ENCODE measurements around the gene GMDS. TPM values are rescaled to one million over a fixed set of nuclear protein-coding genes. Genes with fewer than 3 reads are reported as not detected.

The GMDS gene
- total RNA-seq, 1 donor from 2014 or later: 30.2 TPM

- Histone ChIP-seq H3K36me3 (no peaks in the 10 kb centered on the region), H3K27ac (no peak overlapping the region), H3K9me3 (no peaks in the 10 kb centered on the region), H3K4me3 (no peak overlapping the region), H3K27me3 (no peaks in the 10 kb centered on the region), H3K4me1 (no peaks in the 10 kb centered on the region)
- intact Hi-C loops (cut with DNase I): no loop called here
- no peak for DNase-seq (ENCODE audit: extremely low spot score in 2 of 2)
- TF ChIP-seq POLR2A (IDR thresholded peaks at IDR 0.05): no peak
- TF ChIP-seq CTCF (IDR thresholded peaks at IDR 0.05): no peak
- TF ChIP-seq POLR2AphosphoS5 (IDR thresholded peaks at IDR 0.05; ENCODE audit: insufficient read depth in 1 of 2, low read depth in 1 of 2): no peak
These were observed 433.4 kb downstream of the GMDS start for GRCh38 chr6:1812034-1812433.

GRCh38 chr6:1810880-1811279, 434.5 kb downstream of the GMDS start:
- H3K4me3 ChIP-seq: no peak overlapping the region
- intact Hi-C loops (cut with DNase I): no loop called here
- no peak for TF ChIP-seq CTCF (IDR thresholded peaks at IDR 0.05)
- TF ChIP-seq POLR2A (IDR thresholded peaks at IDR 0.05): no peak
- TF ChIP-seq POLR2AphosphoS5 (IDR thresholded peaks at IDR 0.05; ENCODE audit: insufficient read depth in 1 of 2, low read depth in 1 of 2): no peak

GRCh38 chr6:1809291-1809988, 436.0 kb downstream of the GMDS start:
- DNase-seq (ENCODE audit: extremely low spot score in 2 of 2): no peak
- no peaks in the 10 kb centered on the region for H3K36me3 ChIP-seq
- no peak overlapping the region for H3K27ac ChIP-seq
- intact Hi-C loops (cut with DNase I): no loop called here
- H3K9me3 ChIP-seq: no peaks in the 10 kb centered on the region
- H3K4me1 ChIP-seq: no peaks in the 10 kb centered on the region
- H3K4me3 ChIP-seq: no peak overlapping the region
- TF ChIP-seq POLR2AphosphoS5 (IDR thresholded peaks at IDR 0.05; ENCODE audit: insufficient read depth in 1 of 2, low read depth in 1 of 2) (no peak), POLR2A (IDR thresholded peaks at IDR 0.05) (no peak), CTCF (IDR thresholded peaks at IDR 0.05) (no peak)
- no peaks in the 10 kb centered on the region for H3K27me3 ChIP-seq

More at GRCh38 chr6:1810880-1811279, 434.5 kb downstream of the GMDS start:
- Histone ChIP-seq H3K9me3 (no peaks in the 10 kb centered on the region), H3K27me3 (no peaks in the 10 kb centered on the region), H3K4me1 (no peaks in the 10 kb centered on the region), H3K27ac (no peak overlapping the region), H3K36me3 (no peaks in the 10 kb centered on the region)
- no peak for DNase-seq (ENCODE audit: extremely low spot score in 2 of 2)

GRCh38 chr6:1806935-1807334, 438.5 kb downstream of the GMDS start:
- intact Hi-C loops (cut with DNase I): no loop called here
- Histone ChIP-seq H3K4me1 (no peaks in the 10 kb centered on the region), H3K27ac (no peak overlapping the region), H3K9me3 (no peaks in the 10 kb centered on the region), H3K4me3 (no peak overlapping the region), H3K36me3 (no peaks in the 10 kb centered on the region), H3K27me3 (no peaks in the 10 kb centered on the region)
- TF ChIP-seq POLR2A (IDR thresholded peaks at IDR 0.05) (no peak), CTCF (IDR thresholded peaks at IDR 0.05) (no peak), POLR2AphosphoS5 (IDR thresholded peaks at IDR 0.05; ENCODE audit: insufficient read depth in 1 of 2, low read depth in 1 of 2) (no peak)
- no peak for DNase-seq (ENCODE audit: extremely low spot score in 2 of 2)

Measured in vagina (tissue), 2 donors.